ENCODE measurements around the gene GRAMD2A. TPM values are rescaled to one million over a fixed set of nuclear protein-coding genes. Genes with fewer than 3 reads are reported as not detected.

The GRAMD2A gene
- total RNA-seq, 2 experiments from 2014 or later, result 0.11 TPM; not detected in 1

- intact Hi-C loops (cut with DNase I, micrococcal nuclease), result loop anchor here in 1 of 2 experiments (1.0 to 10.0 kb wide), 9 partner anchors 32 to 1763 kb away; partner anchors contain the start of genes ADPGK, ARIH1, BBS4 and HIGD2B
- H3K9me3 Mint-ChIP-seq (ENCODE audit: low read depth), result no peaks in the 10 kb centered on the region
- DNase-seq (peak; percentile 74), ATAC-seq (peak; percentile 9)
- peaks cover 29% of the 10 kb centered on the region for H3K4me1 Mint-ChIP-seq
- ChIA-PET CTCF (interaction anchor here (0.7 to 1.3 kb wide), 7 partner anchors 9 to 246 kb away, joined by 3 to 4 read pairs (median 3); no protein-coding TSS in a partner anchor), POLR2A (interaction anchor here (0.6 to 1.7 kb wide), 5 partner anchors 8 to 1128 kb away, joined by 3 to 7 read pairs (median 4); no protein-coding TSS in a partner anchor)
- peak overlapping the region; percentile 98 for H3K4me3 Mint-ChIP-seq
- peaks cover 31% of the 10 kb centered on the region for H3K36me3 Mint-ChIP-seq (ENCODE audit: low read depth)
- no peaks in the 10 kb centered on the region for H3K27me3 Mint-ChIP-seq
- H3K27ac Mint-ChIP-seq, result peak overlapping the region; percentile 98
Measured at GRCh38 chr15:72231833-72232478, 34.4 kb upstream of the GRAMD2A start.

GRCh38 chr15:72231066-72231832 is 33.7 kb upstream of the GRAMD2A start, which contains the start of gene PKM:
Gene PKM (minus strand): TSS chr15:72231190. CDS start chr15:72219097, 12,093 bp downstream.
- ChIA-PET CTCF (interaction anchor here (1.0 to 1.2 kb wide), 3 partner anchors 31 to 247 kb away, joined by 3 read pairs; no protein-coding TSS in a partner anchor), POLR2A (interaction anchor here (0.5 to 1.7 kb wide), 10 partner anchors 9 to 1127 kb away, joined by 3 to 8 read pairs (median 4); partner anchors contain the start of gene SENP8)
- Mint-ChIP-seq H3K4me3 (peak within 1 kb of the TSS; percentile 98), H3K36me3 (ENCODE audit: low read depth) (peaks cover 37% of the 10 kb centered on the region), H3K27ac (peak within 1 kb of the TSS; percentile 99), H3K27me3 (no peaks in the 10 kb centered on the region), H3K4me1 (peaks cover 27% of the 10 kb centered on the region), H3K9me3 (ENCODE audit: low read depth) (no peaks in the 10 kb centered on the region)
- intact Hi-C loops (cut with DNase I, micrococcal nuclease), result loop anchor here in 1 of 2 experiments (1.0 to 10.0 kb wide), 9 partner anchors 32 to 1764 kb away; partner anchors contain the start of genes ADPGK, ARIH1, BBS4 and HIGD2B
- DNase-seq, result peak; percentile 99
- peak; percentile 48 for ATAC-seq

GRCh38 chr15:72230197-72231065 is 32.8 kb upstream of the GRAMD2A start:
- Mint-ChIP-seq H3K4me1 (peaks cover 34% of the 10 kb centered on the region), H3K36me3 (ENCODE audit: low read depth) (peaks cover 45% of the 10 kb centered on the region), H3K27me3 (no peaks in the 10 kb centered on the region), H3K27ac (peak overlapping the region; percentile 99), H3K9me3 (ENCODE audit: low read depth) (no peaks in the 10 kb centered on the region), H3K4me3 (peak overlapping the region; percentile 98)
- CTCF ChIA-PET, result interaction anchor here (1.2 kb wide), 2 partner anchors 31 to 248 kb away, joined by 3 read pairs; no protein-coding TSS in a partner anchor
- POLR2A ChIA-PET, result interaction anchor here (0.5 to 1.7 kb wide), 8 partner anchors 8 to 232 kb away, joined by 3 to 8 read pairs (median 4); partner anchors contain the start of gene SENP8
- DNase-seq, result peak; percentile 94
- intact Hi-C loops (cut with DNase I, micrococcal nuclease), result loop anchor here in 1 of 2 experiments (1.0 to 10.0 kb wide), 9 partner anchors 32 to 1764 kb away; partner anchors contain the start of genes ADPGK, ARIH1, BBS4 and HIGD2B
- peak; percentile 3 for ATAC-seq

- ChIA-PET POLR2A (interaction anchor here (0.6 to 1.7 kb wide), 3 partner anchors 42 to 111 kb away, joined by 3 to 8 read pairs (median 4); partner anchors contain the start of gene SENP8), CTCF (interaction anchor here (1.2 kb wide), 1 partner anchor 30 kb away, joined by 3 read pairs; no protein-coding TSS in a partner anchor)
- no peak for ATAC-seq
- intact Hi-C loops (cut with DNase I, micrococcal nuclease), result loop anchor here (2.0 to 10.0 kb wide), 7 partner anchors 31 to 1765 kb away; partner anchors contain the start of genes ARIH1 (in 1 of the 2), BBS4 (in 1 of the 2), HEXA (in 1 of the 2) and HIGD2B (in 1 of the 2)
- Mint-ChIP-seq H3K27ac (peak overlapping the region; percentile 100), H3K4me3 (peak overlapping the region; percentile 98), H3K4me1 (peaks cover 36% of the 10 kb centered on the region), H3K36me3 (ENCODE audit: low read depth) (peaks cover 48% of the 10 kb centered on the region), H3K27me3 (no peaks in the 10 kb centered on the region), H3K9me3 (ENCODE audit: low read depth) (no peaks in the 10 kb centered on the region)
- DNase-seq, result no peak
Measured at GRCh38 chr15:72229947-72230196, 32.3 kb upstream of the GRAMD2A start.

GRCh38 chr15:72229076-72229946 is 31.7 kb upstream of the GRAMD2A start:
- no peaks in the 10 kb centered on the region for H3K9me3 Mint-ChIP-seq (ENCODE audit: low read depth)
- ChIA-PET POLR2A (interaction anchor here (0.6 to 1.6 kb wide), 4 partner anchors 10 to 111 kb away, joined by 3 to 8 read pairs (median 4); partner anchors contain the start of gene SENP8), CTCF (interaction anchor here (1.2 kb wide), 1 partner anchor 29 kb away, joined by 3 read pairs; no protein-coding TSS in a partner anchor)
- no peak for ATAC-seq
- H3K4me1 Mint-ChIP-seq, result peaks cover 39% of the 10 kb centered on the region
- intact Hi-C loops (cut with DNase I, micrococcal nuclease), result loop anchor here (2.0 to 5.0 kb wide), 5 partner anchors 31 to 1467 kb away; partner anchors contain the start of genes ARIH1 (in 1 of the 2), BBS4 (in 1 of the 2), HEXA (in 1 of the 2) and HIGD2B (in 1 of the 2)
- peak overlapping the region; percentile 100 for H3K27ac Mint-ChIP-seq
- H3K36me3 Mint-ChIP-seq (ENCODE audit: low read depth), result peaks cover 51% of the 10 kb centered on the region
- DNase-seq, result peak; percentile 61
- no peaks in the 10 kb centered on the region for H3K27me3 Mint-ChIP-seq
- peak overlapping the region; percentile 98 for H3K4me3 Mint-ChIP-seq

- peak overlapping the region; percentile 100 for H3K27ac Mint-ChIP-seq
- POLR2A ChIA-PET, result interaction anchor here (0.6 to 2.8 kb wide), 9 partner anchors 10 to 248 kb away, joined by 3 to 27 read pairs (median 8); partner anchors contain the start of genes ARIH1, MYO9A and SENP8
- peaks cover 67% of the 10 kb centered on the region for H3K36me3 Mint-ChIP-seq (ENCODE audit: low read depth)
- no peak for ATAC-seq
- intact Hi-C loops (cut with DNase I, micrococcal nuclease), result loop anchor here (1.0 to 5.0 kb wide), 10 partner anchors 10 to 1465 kb away; partner anchors contain the start of genes HEXA (in 2 of the 2), ARIH1 (in 1 of the 2), BBS4 (in 1 of the 2) and HIGD2B (in 1 of the 2)
- H3K4me1 Mint-ChIP-seq, result peaks cover 47% of the 10 kb centered on the region
- H3K27me3 Mint-ChIP-seq, result no peaks in the 10 kb centered on the region
- DNase-seq, result peak; percentile 43
- H3K9me3 Mint-ChIP-seq (ENCODE audit: low read depth), result no peaks in the 10 kb centered on the region
- CTCF ChIA-PET, result interaction anchor here (0.8 to 2.6 kb wide), 13 partner anchors 8 to 260 kb away, joined by 3 to 22 read pairs (median 6); partner anchors contain the start of genes GRAMD2A, MYO9A and SENP8
- peak overlapping the region; percentile 98 for H3K4me3 Mint-ChIP-seq
Measured at GRCh38 chr15:72227720-72228119, 30.1 kb upstream of the GRAMD2A start.

- Mint-ChIP-seq H3K4me3 (peak overlapping the region; percentile 98), H3K4me1 (peaks cover 47% of the 10 kb centered on the region), H3K27ac (peak overlapping the region; percentile 100), H3K27me3 (no peaks in the 10 kb centered on the region), H3K36me3 (ENCODE audit: low read depth) (peaks cover 73% of the 10 kb centered on the region), H3K9me3 (ENCODE audit: low read depth) (no peaks in the 10 kb centered on the region)
- intact Hi-C loops (cut with DNase I, micrococcal nuclease), result loop anchor here (2.0 to 5.0 kb wide), 5 partner anchors 22 to 1465 kb away; partner anchors contain the start of genes BBS4 (in 1 of the 2), HEXA (in 1 of the 2), HIGD2B (in 1 of the 2) and MYO9A (in 1 of the 2)
- DNase-seq (peak; percentile 79), ATAC-seq (peak; percentile 30)
- ChIA-PET CTCF (interaction anchor here (0.6 to 2.6 kb wide), 25 partner anchors 8 to 444 kb away, joined by 3 to 22 read pairs (median 5); partner anchors contain the start of genes GRAMD2A, MYO9A and SENP8), POLR2A (interaction anchor here (0.7 to 2.8 kb wide), 13 partner anchors 10 to 327 kb away, joined by 3 to 27 read pairs (median 5); partner anchors contain the start of genes ARIH1, HEXA, MYO9A and PARP6)
Measured at GRCh38 chr15:72227192-72227586, 29.6 kb upstream of the GRAMD2A start.

- Mint-ChIP-seq H3K27ac (peak overlapping the region; percentile 89), H3K27me3 (no peaks in the 10 kb centered on the region), H3K4me1 (peaks cover 76% of the 10 kb centered on the region), H3K36me3 (ENCODE audit: low read depth) (peaks cover 90% of the 10 kb centered on the region), H3K4me3 (peak overlapping the region; percentile 34), H3K9me3 (ENCODE audit: low read depth) (no peaks in the 10 kb centered on the region)
- ChIA-PET CTCF (interaction anchor here (1.2 kb wide), 1 partner anchor 63 kb away, joined by 3 read pairs; no protein-coding TSS in a partner anchor), POLR2A (interaction anchor here (0.6 kb wide), 2 partner anchors 13 to 36 kb away, joined by 3 to 4 read pairs; no protein-coding TSS in a partner anchor)
- no peak for DNase-seq
- intact Hi-C loops (cut with DNase I, micrococcal nuclease), result no loop called here
- no peak for ATAC-seq
Measured at GRCh38 chr15:72223278-72223677, 25.7 kb upstream of the GRAMD2A start.

- H3K4me3 Mint-ChIP-seq, result peak overlapping the region; percentile 34
- intact Hi-C loops (cut with DNase I, micrococcal nuclease), result no loop called here
- H3K4me1 Mint-ChIP-seq, result peaks cover 78% of the 10 kb centered on the region
- CTCF ChIA-PET, result interaction anchor here (2.0 kb wide), 1 partner anchor 22 kb away, joined by 8 read pairs; no protein-coding TSS in a partner anchor
- POLR2A ChIA-PET, result interaction anchor here (0.6 kb wide), 2 partner anchors 8 to 1840 kb away, joined by 5 read pairs; partner anchors contain the start of gene PKM
- ATAC-seq (no peak), DNase-seq (peak; percentile 13)
- H3K9me3 Mint-ChIP-seq (ENCODE audit: low read depth), result no peaks in the 10 kb centered on the region
- peaks cover 88% of the 10 kb centered on the region for H3K36me3 Mint-ChIP-seq (ENCODE audit: low read depth)
- no peaks in the 10 kb centered on the region for H3K27me3 Mint-ChIP-seq
- H3K27ac Mint-ChIP-seq, result peak overlapping the region; percentile 89
Measured at GRCh38 chr15:72222393-72222792, 24.8 kb upstream of the GRAMD2A start.
